OCI-LY7 (cell line): ENCODE measurements around the gene ECM2. TPM values are rescaled to one million over a fixed set of nuclear protein-coding genes. Genes with fewer than 3 reads are reported as not detected.

Experiments
- BruUV-seq: library from RNA; stranded (reverse); fragments of 400-500 nt; replicated peaks from 2 replicates; lab custom pipeline; 2021; lab: Mats Ljungman, UMichigan
- CTCF ChIA-PET: fragments of 300-600 bp; sonication (Branson Sonifier 250); formaldehyde crosslinking; loops from one replicate; lab custom pipeline; 2022; ENCODE audit warnings: antibody characterized with exemption; ENCODE audit not compliant: unreplicated experiment; lab: Charles Lee
- POLR2A ChIA-PET: fragments of 300-600 bp; sonication (Branson Sonifier 250); formaldehyde crosslinking; loops from one replicate; lab custom pipeline; 2022; ENCODE audit warnings: antibody characterized with exemption; lab: Charles Lee
- DNase-seq: peaks from one replicate; pipeline ENCODE4 v3.0.0-alpha.2; 2015; ENCODE audit warnings: low spot score
- H2AFZ ChIP-seq: fragments of 200-600 bp; sonication (generic), shearing (Covaris generic); 2 replicates; pipeline ENCODE4 v1.6.1; 2014; ENCODE audit warnings: mild to moderate bottlenecking, antibody characterized with exemption, low read length, moderate library complexity
- H3K27ac ChIP-seq: fragments of 200-600 bp; sonication (generic); 2 replicates; pipeline ENCODE4 v1.5.1; 2014; ENCODE audit warnings: mixed run types, low read depth, mild to moderate bottlenecking, moderate library complexity, low read length, inconsistent platforms; ENCODE audit not compliant: poor library complexity, severe bottlenecking
- H3K36me3 ChIP-seq: fragments of 200-600 bp; sonication (generic); 2 replicates; pipeline ENCODE4 v1.6.1; 2014; ENCODE audit warnings: mild to moderate bottlenecking, antibody characterized with exemption, low read length, moderate library complexity, mixed read lengths; ENCODE audit not compliant: insufficient read depth
- H3K4me1 ChIP-seq: fragments of 200-600 bp; sonication (generic); 2 replicates; pipeline ENCODE4 v1.5.1; 2014; ENCODE audit warnings: mild to moderate bottlenecking, low read length; ENCODE audit not compliant: insufficient read depth, poor library complexity, severe bottlenecking
- H3K4me2 ChIP-seq: fragments of 200-600 bp; sonication (generic); 2 replicates; pipeline ENCODE4 v1.6.1; 2014; ENCODE audit warnings: mild to moderate bottlenecking, low read length
- H3K4me3 ChIP-seq: fragments of 200-600 bp; sonication (generic); 2 replicates; pipeline ENCODE4 v1.5.1; 2014; ENCODE audit warnings: mild to moderate bottlenecking, low read depth, low read length; ENCODE audit not compliant: poor library complexity, severe bottlenecking
- H3K79me2 ChIP-seq: fragments of 200-600 bp; sonication (generic); 2 replicates; pipeline ENCODE4 v1.6.1; 2016; ENCODE audit warnings: low read depth, mild to moderate bottlenecking, low read length, moderate library complexity, mixed read lengths; ENCODE audit not compliant: insufficient read depth
- H3K9me2 ChIP-seq: fragments of 200-600 bp; sonication (generic); 2 replicates; pipeline ENCODE4 v1.6.1; 2016; ENCODE audit warnings: mild to moderate bottlenecking, low read length, mixed read lengths; ENCODE audit not compliant: insufficient read depth
- H3K9me3 ChIP-seq: fragments of 200-600 bp; sonication (generic); 2 replicates; pipeline ENCODE4 v1.6.1; 2014; ENCODE audit warnings: mild to moderate bottlenecking, mixed run types, low read length, mixed read lengths
- H4K20me1 ChIP-seq: fragments of 200-600 bp; sonication (generic); 2 replicates; pipeline ENCODE4 v1.6.1; 2014; ENCODE audit warnings: mild to moderate bottlenecking, antibody characterized with exemption, low read length, moderate library complexity, mixed read lengths; ENCODE audit not compliant: insufficient read depth
- EZH2phosphoT487 ChIP-seq: fragments of 200-600 bp; sonication (generic); IDR thresholded peaks from 2 replicates; pipeline ENCODE4 v1.6.1; 2018; ENCODE audit warnings: low read depth, borderline replicate concordance, mild to moderate bottlenecking, mixed run types, antibody characterized with exemption, low read length, moderate library complexity, mixed read lengths
- intact Hi-C: fragments of 100-400 bp; cut with micrococcal nuclease; formaldehyde crosslinking; loops from one replicate; pipeline ENCODE4 v1.10.0; 2022; ENCODE audit not compliant: unreplicated experiment
- total RNA-seq, 2 experiments: library from RNA; depleted of rRNA in 1 of 2; stranded (reverse); fragments of >200 nt in 1 of 2; shearing (Covaris generic) in 1 of 2; gene quantifications; 2 replicates each; pipeline ENCODE4 v1.2.3, GENCODE V29; 2014 to 2022
- TF ChIP-seq, protein P1 (sequence below): fragments of 200-600 bp; sonication (generic); conservative IDR thresholded peaks from 2 replicates; pipeline ENCODE4 v1.5.1; 2014; ENCODE audit warnings: mild to moderate bottlenecking, antibody characterized with exemption, low read length, moderate library complexity, mixed read lengths

Gene ECM2
- total RNA-seq, 2 experiments from 2014 or later, result not detected

DNA sequence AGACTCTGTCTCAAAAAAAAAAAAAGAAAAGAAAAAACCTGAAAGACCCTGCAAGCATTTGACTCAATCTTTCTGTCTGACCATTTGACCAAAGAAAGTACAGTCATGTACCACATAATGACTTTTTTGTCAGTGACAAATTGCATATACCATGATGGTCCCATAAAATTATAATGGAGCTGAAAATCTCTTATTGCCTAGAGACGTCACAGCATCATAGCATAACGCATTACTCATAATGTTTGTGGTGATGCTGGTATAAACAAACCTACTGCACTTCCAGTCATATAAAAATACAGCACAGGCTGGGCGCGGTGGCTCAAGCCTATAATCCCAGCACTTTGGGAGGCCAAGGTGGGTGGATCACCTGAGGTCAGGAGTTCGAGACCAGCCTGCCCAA is 10.5 kb downstream of the ECM2 start:
- no peak overlapping the region for H3K4me3 ChIP-seq
- TF ChIP-seq EZH2phosphoT487, result no peak
- TF ChIP-seq, protein P1, sequence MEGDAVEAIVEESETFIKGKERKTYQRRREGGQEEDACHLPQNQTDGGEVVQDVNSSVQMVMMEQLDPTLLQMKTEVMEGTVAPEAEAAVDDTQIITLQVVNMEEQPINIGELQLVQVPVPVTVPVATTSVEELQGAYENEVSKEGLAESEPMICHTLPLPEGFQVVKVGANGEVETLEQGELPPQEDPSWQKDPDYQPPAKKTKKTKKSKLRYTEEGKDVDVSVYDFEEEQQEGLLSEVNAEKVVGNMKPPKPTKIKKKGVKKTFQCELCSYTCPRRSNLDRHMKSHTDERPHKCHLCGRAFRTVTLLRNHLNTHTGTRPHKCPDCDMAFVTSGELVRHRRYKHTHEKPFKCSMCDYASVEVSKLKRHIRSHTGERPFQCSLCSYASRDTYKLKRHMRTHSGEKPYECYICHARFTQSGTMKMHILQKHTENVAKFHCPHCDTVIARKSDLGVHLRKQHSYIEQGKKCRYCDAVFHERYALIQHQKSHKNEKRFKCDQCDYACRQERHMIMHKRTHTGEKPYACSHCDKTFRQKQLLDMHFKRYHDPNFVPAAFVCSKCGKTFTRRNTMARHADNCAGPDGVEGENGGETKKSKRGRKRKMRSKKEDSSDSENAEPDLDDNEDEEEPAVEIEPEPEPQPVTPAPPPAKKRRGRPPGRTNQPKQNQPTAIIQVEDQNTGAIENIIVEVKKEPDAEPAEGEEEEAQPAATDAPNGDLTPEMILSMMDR, result no peak
- H3K4me2 ChIP-seq, result no peak overlapping the region
- intact Hi-C loops, result no loop called here
- no peaks in the 10 kb centered on the region for H3K9me3 ChIP-seq
- no peak overlapping the region for H3K27ac ChIP-seq
- no peak overlapping the region for H2AFZ ChIP-seq
- DNase-seq, result no peak
- H3K9me2 ChIP-seq, result no peaks in the 10 kb centered on the region
- POLR2A ChIA-PET, result interaction anchor here (0.7 kb wide), 1 partner anchor 1133 kb away, joined by 3 read pairs; no protein-coding TSS in a partner anchor
- CTCF ChIA-PET, result no interaction called here
- no peaks in the 10 kb centered on the region for H3K79me2 ChIP-seq
- BruUV-seq, result no TSS peak
- no peaks in the 10 kb centered on the region for H3K36me3 ChIP-seq
- H4K20me1 ChIP-seq, result no peaks in the 10 kb centered on the region
- H3K4me1 ChIP-seq, result no peaks in the 10 kb centered on the region

GRCh38 chr9:92524881-92525280 is 10.9 kb downstream of the ECM2 start:
- TF ChIP-seq, protein P1, result no peak
- TF ChIP-seq EZH2phosphoT487, result no peak
- Histone ChIP-seq H3K79me2 (no peaks in the 10 kb centered on the region), H2AFZ (no peak overlapping the region), H3K4me1 (no peaks in the 10 kb centered on the region), H3K9me3 (no peaks in the 10 kb centered on the region), H3K27ac (no peak overlapping the region), H4K20me1 (no peaks in the 10 kb centered on the region), H3K4me3 (no peak overlapping the region), H3K9me2 (no peaks in the 10 kb centered on the region), H3K4me2 (no peak overlapping the region), H3K36me3 (no peaks in the 10 kb centered on the region)
- ChIA-PET CTCF (no interaction called here), POLR2A (interaction anchor here (1.4 kb wide), 1 partner anchor 13 kb away, joined by 3 read pairs; no protein-coding TSS in a partner anchor)
- no peak for DNase-seq
- intact Hi-C loops, result no loop called here
- no TSS peak for BruUV-seq
